Measurements from ENCODE around the gene INTS1.

Gene INTS1

GRCh38 chr7:1547777-1548437 lies 43.7 kb upstream of the INTS1 start:
- FAIRE-seq (no peak), DNase-seq (ENCODE audit: insufficient read length, low spot score) (no peak)
- no peak for TF ChIP-seq POLR2AphosphoS5 (IDR thresholded peaks at IDR 0.05; ENCODE audit: low read depth, low read length)
- no peak for TF ChIP-seq PAX5 (IDR thresholded peaks at IDR 0.05; ENCODE audit: insufficient read depth, low read length, severe bottlenecking)
- TF ChIP-seq SPI1 (IDR thresholded peaks at IDR 0.05; ENCODE audit: low read depth, low read length): no peak
- TF ChIP-seq POU2F2 (IDR thresholded peaks at IDR 0.05; ENCODE audit: low read depth, low read length): no peak
- no peak for TF ChIP-seq POLR2A (IDR thresholded peaks at IDR 0.05; ENCODE audit: low read depth, low read length)
- no peak for TF ChIP-seq TAF1 (IDR thresholded peaks at IDR 0.05; ENCODE audit: low read depth, low read length)

GRCh38 chr7:1546909-1547776 lies 43.0 kb upstream of the INTS1 start:
- FAIRE-seq (no peak), DNase-seq (ENCODE audit: insufficient read length, low spot score) (no peak)
- TF ChIP-seq POLR2A (IDR thresholded peaks at IDR 0.05; ENCODE audit: low read depth, low read length) (no peak), POLR2AphosphoS5 (IDR thresholded peaks at IDR 0.05; ENCODE audit: low read depth, low read length) (no peak), TAF1 (IDR thresholded peaks at IDR 0.05; ENCODE audit: low read depth, low read length) (no peak)

GRCh38 chr7:1546274-1546908 lies 42.2 kb upstream of the INTS1 start:
- DNase-seq (ENCODE audit: insufficient read length, low spot score) (no peak), FAIRE-seq (no peak)
- TF ChIP-seq TAF1 (IDR thresholded peaks at IDR 0.05; ENCODE audit: low read depth, low read length): no peak
- TF ChIP-seq SPI1 (IDR thresholded peaks at IDR 0.05; ENCODE audit: low read depth, low read length): no peak
- TF ChIP-seq POLR2AphosphoS5 (IDR thresholded peaks at IDR 0.05; ENCODE audit: low read depth, low read length): no peak
- no peak for TF ChIP-seq PAX5 (IDR thresholded peaks at IDR 0.05; ENCODE audit: insufficient read depth, low read length, severe bottlenecking)
- no peak for TF ChIP-seq POU2F2 (IDR thresholded peaks at IDR 0.05; ENCODE audit: low read depth, low read length)
- no peak for TF ChIP-seq POLR2A (IDR thresholded peaks at IDR 0.05; ENCODE audit: low read depth, low read length)

GRCh38 chr7:1545417-1546246 lies 41.4 kb upstream of the INTS1 start:
- TF ChIP-seq TAF1 (IDR thresholded peaks at IDR 0.05; ENCODE audit: low read depth, low read length): no peak
- TF ChIP-seq SPI1 (IDR thresholded peaks at IDR 0.05; ENCODE audit: low read depth, low read length): no peak
- no peak for TF ChIP-seq POLR2A (IDR thresholded peaks at IDR 0.05; ENCODE audit: low read depth, low read length)
- no peak for TF ChIP-seq PAX5 (IDR thresholded peaks at IDR 0.05; ENCODE audit: insufficient read depth, low read length, severe bottlenecking)
- no peak for TF ChIP-seq POU2F2 (IDR thresholded peaks at IDR 0.05; ENCODE audit: low read depth, low read length)
- TF ChIP-seq POLR2AphosphoS5 (IDR thresholded peaks at IDR 0.05; ENCODE audit: low read depth, low read length): no peak
- no peak for DNase-seq (ENCODE audit: insufficient read length, low spot score)
- FAIRE-seq: no peak

- no peak for FAIRE-seq
- DNase-seq (ENCODE audit: insufficient read length, low spot score): no peak
- no peak for TF ChIP-seq POLR2A (IDR thresholded peaks at IDR 0.05; ENCODE audit: low read depth, low read length)
Observed at GRCh38 chr7:1544896-1545416, 40.8 kb upstream of the INTS1 start.

- DNase-seq (ENCODE audit: insufficient read length, low spot score) (no peak), FAIRE-seq (no peak)
- TF ChIP-seq POLR2AphosphoS5 (IDR thresholded peaks at IDR 0.05; ENCODE audit: low read depth, low read length): no peak; the same call in 1 of the 2 replicates
- TF ChIP-seq POU2F2 (IDR thresholded peaks at IDR 0.05; ENCODE audit: low read depth, low read length): no peak
- no peak for TF ChIP-seq POLR2A (IDR thresholded peaks at IDR 0.05; ENCODE audit: low read depth, low read length)
- no peak for TF ChIP-seq SPI1 (IDR thresholded peaks at IDR 0.05; ENCODE audit: low read depth, low read length)
- no peak for TF ChIP-seq PAX5 (IDR thresholded peaks at IDR 0.05; ENCODE audit: insufficient read depth, low read length, severe bottlenecking)
- TF ChIP-seq TAF1 (IDR thresholded peaks at IDR 0.05; ENCODE audit: low read depth, low read length): no peak
Observed at GRCh38 chr7:1544178-1544895, 40.1 kb upstream of the INTS1 start.

- TF ChIP-seq SPI1 (IDR thresholded peaks at IDR 0.05; ENCODE audit: low read depth, low read length): no peak
- peak; percentile 36; the same call in 1 of the 2 replicates for TF ChIP-seq POLR2AphosphoS5 (IDR thresholded peaks at IDR 0.05; ENCODE audit: low read depth, low read length)
- FAIRE-seq (no peak), DNase-seq (ENCODE audit: insufficient read length, low spot score) (no peak)
Observed at GRCh38 chr7:1543826-1544177, 39.6 kb upstream of the INTS1 start.

- no peak for DNase-seq (ENCODE audit: insufficient read length, low spot score)
- no peak for FAIRE-seq
- TF ChIP-seq PAX5 (IDR thresholded peaks at IDR 0.05; ENCODE audit: insufficient read depth, low read length, severe bottlenecking) (no peak), POLR2A (IDR thresholded peaks at IDR 0.05; ENCODE audit: low read depth, low read length) (peak; percentile 5; the same call in 1 of the 2 replicates)
Observed at GRCh38 chr7:1542841-1543747, 38.9 kb upstream of the INTS1 start.
